ENCODE measurements around the gene ALG8. TPM values are rescaled to one million over a fixed set of nuclear protein-coding genes. Genes with fewer than 3 reads are reported as not detected.

Gene ALG8
- total RNA-seq: 100 to 1,000 TPM in 1 of 2 donors, 10 to 100 TPM in 1; 61.9 to 115 TPM

DNA sequence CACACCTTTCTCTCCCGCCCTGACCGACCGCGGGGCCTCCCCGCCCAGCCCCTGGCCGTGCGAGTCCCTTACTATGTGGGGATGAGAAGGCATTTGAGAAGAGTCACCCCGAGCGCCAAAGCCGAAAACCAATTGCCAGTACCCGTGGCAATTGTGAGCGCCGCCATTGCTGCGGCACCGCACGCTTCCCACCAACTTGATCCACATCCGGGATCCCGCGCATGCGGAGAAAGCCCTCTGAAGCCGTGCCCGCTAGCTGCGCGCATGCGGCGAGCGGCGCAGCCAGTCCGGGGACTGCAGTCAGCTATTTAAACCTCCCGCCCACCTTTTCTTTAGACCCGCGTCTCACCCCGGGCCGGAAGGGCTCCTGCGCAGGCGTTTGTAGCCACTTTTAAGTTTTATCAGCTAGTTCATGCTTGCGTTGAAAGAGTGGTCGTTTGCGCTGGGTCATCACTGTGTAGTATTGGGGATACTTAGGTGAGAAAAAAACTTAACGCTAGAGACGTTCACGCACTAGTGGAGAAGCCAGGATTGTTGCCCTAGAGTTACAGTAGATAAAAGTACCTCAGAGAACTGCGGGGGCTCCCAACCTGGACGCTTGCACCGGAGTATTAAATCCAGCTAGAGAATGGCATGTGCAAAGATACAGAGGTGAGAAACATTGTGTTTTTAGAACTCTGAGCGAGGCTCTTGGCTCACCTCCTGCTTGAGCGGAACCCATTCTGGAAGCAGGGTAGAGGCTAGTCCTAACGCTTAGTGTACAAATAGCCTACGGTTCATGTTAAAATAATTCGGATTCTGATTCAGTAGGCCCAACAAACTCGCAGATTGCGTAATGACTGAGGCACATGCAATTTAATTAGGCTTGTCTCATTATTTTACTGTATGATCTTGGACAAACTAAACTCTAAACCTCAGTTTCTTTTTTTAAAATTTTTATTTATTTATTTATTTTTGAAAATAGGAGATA, at the start of gene ALG8:
Gene ALG8 (minus strand): TSS at position 205 of the 970 bp plus-strand sequence. CDS start 38 bp downstream, at position 167.

GRCh38 chr11:78188286-78189173, 49.1 kb upstream of the ALG8 start, which contains the start of the genes KCTD21 and USP35:
Gene KCTD21, minus strand, starts transcription at chr11:78188626. Its CDS starts 14,072 bp downstream, at chr11:78174554.
Gene USP35, plus strand, starts transcription at chr11:78188919. Its CDS starts 7,327 bp downstream, at chr11:78196246.

GRCh38 chr11:78079232-78080083, 60.0 kb downstream of the ALG8 start, which contains the start of gene NDUFC2:
Gene NDUFC2, minus strand, starts transcription at chr11:78079862. Its CDS starts 118 bp downstream, at chr11:78079744.

GRCh38 chr11:78063440-78064181, 75.8 kb downstream of the ALG8 start, which contains the start of gene THRSP:
Gene THRSP, plus strand, starts transcription at chr11:78063861. Its CDS starts 21 bp downstream, at chr11:78063882.

Small RNA genes within 50 kb of the gene (small RNA-seq; reads per million reads assigned to genes)
- 0 reads per million in 2 donors for gene RNU6-126P

Other genes starting within 250 kb of the ALG8 start
- gene INTS4, start 145.0 kb downstream of the ALG8 start, total RNA-seq: 10 to 100 TPM; 42.0 to 46.8 TPM
- gene KCTD14, start 116.3 kb downstream of the ALG8 start, total RNA-seq: 1 to 10 TPM; 2.1 to 9.0 TPM
- not detected for gene THRSP, start 75.8 kb downstream of the ALG8 start, total RNA-seq
- gene NDUFC2, start 59.8 kb downstream of the ALG8 start, total RNA-seq: 100 to 1,000 TPM; 119 to 178 TPM
- gene KCTD21, start 49.0 kb upstream of the ALG8 start, total RNA-seq: 10 to 100 TPM in 1 of 2 donors, 1 to 10 TPM in 1; 7.7 to 11.4 TPM
- gene USP35, start 49.3 kb upstream of the ALG8 start, total RNA-seq: 10 to 100 TPM; 10.7 to 14.5 TPM